Activated T-cell treated with anti-CD3 and anti-CD28 coated beads, Interleukin-2, amount 50 U/mL, for 4 hours (primary cell): ENCODE measurements around the gene PLOD3. TPM values are rescaled to one million over a fixed set of nuclear protein-coding genes. Genes with fewer than 3 reads are reported as not detected.

Source experiments
- ATAC-seq, 2 donors: fragments of 200-7000 bp; cut with Tn5 transposase; one replicate each; pipeline ENCODE4 v1.10.0; 2021
- DNase-seq: peaks from one replicate; pipeline ENCODE4 v3.0.0-alpha.2; 2020
- H3K27me3 Mint-ChIP-seq: one replicate; pipeline ENCODE4 v1.8.0; 2021; ENCODE audit warnings: low read depth, mixed read lengths
- H3K36me3 Mint-ChIP-seq: one replicate; pipeline ENCODE4 v1.8.0; 2022; ENCODE audit warnings: mixed read lengths; ENCODE audit not compliant: insufficient read depth
- H3K4me1 Mint-ChIP-seq: one replicate; pipeline ENCODE4 v1.8.0; 2021; ENCODE audit warnings: low read depth, mixed read lengths
- H3K4me3 Mint-ChIP-seq: one replicate; pipeline ENCODE4 v1.8.0; 2021; ENCODE audit warnings: mild to moderate bottlenecking, moderate library complexity, mixed read lengths
- H3K9me3 Mint-ChIP-seq: one replicate; pipeline ENCODE4 v1.8.0; 2021; ENCODE audit warnings: mixed read lengths
- total RNA-seq, 3 donors: library from RNA; stranded (reverse); gene quantifications; one replicate each; pipeline ENCODE4 v1.2.1, GENCODE V29; 2021

Gene PLOD3
- total RNA-seq, 3 donors from 2014 or later, result 30.1 to 38.9 (median 33.2) TPM

DNA sequence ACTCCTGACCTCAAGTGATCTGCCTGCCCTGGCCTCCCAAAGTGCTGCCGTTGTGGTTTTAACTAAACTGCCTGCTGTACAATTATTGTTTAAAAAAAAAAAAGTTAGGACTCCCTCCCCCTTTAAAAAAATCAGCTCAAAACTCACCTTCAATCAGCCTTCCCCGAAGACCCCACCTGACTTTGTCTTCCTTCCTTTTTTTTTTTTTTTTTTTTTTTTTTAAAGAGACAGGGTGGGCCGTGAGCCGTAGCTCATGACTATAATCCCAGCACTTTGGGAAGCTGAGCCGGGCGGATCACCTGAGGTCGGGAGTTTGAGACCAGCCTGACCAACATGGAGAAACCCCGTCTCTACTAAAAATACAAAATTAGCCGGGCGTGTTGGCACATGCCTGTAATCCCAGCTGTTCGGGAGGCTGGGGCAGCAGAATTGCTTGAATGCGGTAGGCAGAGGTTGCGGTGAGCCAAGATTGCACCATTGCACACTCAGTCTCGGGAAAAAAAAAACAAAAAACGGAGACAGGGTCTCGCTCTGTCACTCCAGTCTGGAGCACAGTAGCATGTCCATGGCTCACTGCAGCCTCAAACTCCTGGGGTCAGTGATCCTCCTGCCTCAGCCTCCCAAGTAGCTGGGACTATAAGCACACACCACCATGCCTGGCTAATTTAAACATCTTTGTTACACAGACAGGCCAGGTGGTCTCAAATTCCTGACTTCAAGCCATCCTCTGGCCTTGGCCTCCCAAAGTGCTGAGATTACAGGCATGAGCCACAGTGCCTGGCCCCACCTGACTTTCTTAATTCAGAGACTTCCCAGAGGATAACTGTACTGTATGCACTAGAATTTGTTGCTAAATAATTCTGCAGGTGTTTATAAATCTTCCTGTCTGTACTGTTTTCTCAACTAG, 24.3 kb upstream of the PLOD3 start:
- peaks cover 6% of the 10 kb centered on the region for H3K36me3 Mint-ChIP-seq

DNA sequence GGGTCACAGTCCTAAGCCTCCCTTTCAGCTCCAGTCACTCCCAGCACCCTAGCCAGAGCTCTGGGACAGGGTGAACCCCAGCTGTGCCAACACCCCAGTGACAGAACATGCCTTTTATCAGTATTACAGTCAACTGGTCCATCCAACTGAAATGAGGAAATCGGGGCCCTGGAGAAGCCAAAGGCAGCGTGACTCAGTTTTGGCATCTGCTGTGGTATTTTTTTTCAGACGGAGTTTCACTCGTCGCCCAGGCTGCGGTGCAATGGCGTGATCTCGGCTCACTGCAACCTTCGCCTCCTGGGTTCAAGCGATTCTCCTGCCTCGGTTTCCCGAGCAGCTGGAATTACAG, 23.6 kb upstream of the PLOD3 start:
- DNase-seq (no peak), ATAC-seq (no peak)
- peaks cover 20% of the 10 kb centered on the region for H3K4me1 Mint-ChIP-seq
- peaks cover 8% of the 10 kb centered on the region for H3K36me3 Mint-ChIP-seq
- no peaks in the 10 kb centered on the region for H3K27me3 Mint-ChIP-seq
- no peak overlapping the region for H3K4me3 Mint-ChIP-seq
- H3K9me3 Mint-ChIP-seq, result no peaks in the 10 kb centered on the region

More for the DNA sequence above, 24.3 kb upstream of the PLOD3 start:
- Mint-ChIP-seq H3K4me3 (no peak overlapping the region), H3K27me3 (no peaks in the 10 kb centered on the region), H3K4me1 (peaks cover 20% of the 10 kb centered on the region), H3K9me3 (no peaks in the 10 kb centered on the region)
- DNase-seq (no peak), ATAC-seq (no peak)

DNA sequence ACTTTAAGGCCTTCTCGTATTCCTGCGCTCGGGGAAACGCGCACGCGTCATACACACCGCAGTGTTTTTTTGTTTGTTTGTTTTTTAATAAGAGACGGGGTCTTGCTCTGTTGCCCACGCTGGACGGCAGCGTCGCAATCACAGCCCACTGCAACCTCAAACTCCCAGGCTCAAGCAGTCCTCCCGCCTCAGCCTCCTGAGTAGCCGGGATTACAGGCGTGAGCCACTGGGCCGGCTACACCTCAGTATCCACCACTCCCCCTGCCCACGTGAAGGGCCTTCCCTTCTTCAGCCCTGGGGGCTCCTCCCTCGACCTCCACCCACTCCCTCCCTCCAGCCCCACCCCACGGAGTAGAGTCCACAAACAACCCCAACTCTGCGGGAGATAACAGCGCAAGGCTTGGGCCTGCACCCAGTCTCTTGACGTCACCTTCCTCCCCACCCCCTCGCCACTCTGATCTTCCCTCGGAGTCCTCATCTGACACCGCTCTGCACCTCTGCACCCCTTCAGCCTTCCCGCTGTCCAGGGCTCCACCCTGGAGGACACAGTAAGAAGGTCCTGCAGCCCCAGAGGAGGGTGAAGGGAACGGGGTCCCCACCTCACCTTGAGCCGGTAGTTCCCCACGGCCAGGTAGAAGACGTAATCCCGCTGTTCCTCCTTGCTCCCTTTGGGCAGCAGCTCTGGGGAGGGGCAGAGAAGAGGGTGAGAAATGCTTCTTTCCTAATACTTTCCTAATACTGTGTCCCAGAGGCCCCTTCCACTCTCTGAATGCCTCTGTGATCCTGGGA, 23.0 kb upstream of the PLOD3 start:
- peaks cover 14% of the 10 kb centered on the region for H3K4me1 Mint-ChIP-seq
- H3K27me3 Mint-ChIP-seq, result no peaks in the 10 kb centered on the region
- peaks cover 4% of the 10 kb centered on the region for H3K36me3 Mint-ChIP-seq
- DNase-seq (no peak), ATAC-seq (no peak)
- no peak overlapping the region for H3K4me3 Mint-ChIP-seq
- H3K9me3 Mint-ChIP-seq, result no peaks in the 10 kb centered on the region

DNA sequence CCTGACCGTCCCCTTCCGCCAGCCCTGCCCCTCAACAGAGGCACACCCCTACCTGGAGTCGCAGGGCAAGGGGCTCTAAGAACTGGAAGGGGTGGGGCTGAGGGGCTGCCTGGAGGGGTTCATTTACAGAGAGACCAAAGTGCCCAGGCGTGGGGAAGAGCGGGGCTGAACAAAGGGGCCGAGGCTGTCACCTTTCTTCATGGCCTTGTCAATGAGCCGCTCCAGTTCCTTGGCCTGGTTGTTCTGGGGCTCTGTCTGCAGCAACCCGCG, 22.5 kb upstream of the PLOD3 start:
- no peak for DNase-seq
- no peak overlapping the region for H3K4me3 Mint-ChIP-seq
- no peak for ATAC-seq
- H3K4me1 Mint-ChIP-seq, result peaks cover 9% of the 10 kb centered on the region
- H3K9me3 Mint-ChIP-seq, result no peaks in the 10 kb centered on the region
- no peaks in the 10 kb centered on the region for H3K27me3 Mint-ChIP-seq
- peaks cover 4% of the 10 kb centered on the region for H3K36me3 Mint-ChIP-seq

DNA sequence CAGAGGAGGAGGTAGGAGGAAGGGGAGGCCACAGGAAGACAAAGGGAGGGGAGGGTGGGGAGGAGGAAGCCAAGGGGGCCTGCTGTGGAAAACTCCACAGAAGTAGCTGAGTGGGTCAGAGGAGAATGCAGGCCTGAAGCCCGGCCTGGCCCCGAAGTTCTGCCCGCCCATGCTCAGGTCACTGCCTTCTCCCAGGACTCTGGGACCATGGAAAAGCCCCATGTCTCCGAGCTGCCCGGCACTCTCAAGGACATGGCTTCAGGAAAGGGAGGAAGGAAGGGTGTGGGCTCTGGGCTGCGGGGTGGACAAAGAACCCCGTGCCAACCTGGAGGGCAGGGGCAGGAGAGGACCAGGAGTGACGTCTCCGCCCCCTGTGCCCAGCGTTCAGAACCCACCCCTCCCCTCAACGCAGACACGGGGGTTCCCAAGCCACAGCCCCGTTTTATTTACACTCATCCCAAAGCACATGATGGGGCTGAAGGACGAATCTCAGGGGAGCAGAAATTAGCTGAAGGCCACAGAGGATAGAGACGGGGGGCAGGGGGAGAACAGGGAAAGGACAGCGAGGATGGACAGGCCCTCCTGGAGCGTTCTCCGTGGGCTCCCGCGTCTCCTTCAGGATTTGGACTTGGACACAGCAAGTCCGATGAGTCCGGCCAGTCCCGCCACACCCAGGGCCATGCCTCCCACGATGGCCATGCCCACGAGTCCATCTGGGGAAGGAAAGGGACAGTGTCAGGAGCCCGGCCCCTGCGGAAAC, 22.0 kb upstream of the PLOD3 start:
- H3K4me3 Mint-ChIP-seq, result no peak overlapping the region
- peaks cover 4% of the 10 kb centered on the region for H3K36me3 Mint-ChIP-seq

DNA sequence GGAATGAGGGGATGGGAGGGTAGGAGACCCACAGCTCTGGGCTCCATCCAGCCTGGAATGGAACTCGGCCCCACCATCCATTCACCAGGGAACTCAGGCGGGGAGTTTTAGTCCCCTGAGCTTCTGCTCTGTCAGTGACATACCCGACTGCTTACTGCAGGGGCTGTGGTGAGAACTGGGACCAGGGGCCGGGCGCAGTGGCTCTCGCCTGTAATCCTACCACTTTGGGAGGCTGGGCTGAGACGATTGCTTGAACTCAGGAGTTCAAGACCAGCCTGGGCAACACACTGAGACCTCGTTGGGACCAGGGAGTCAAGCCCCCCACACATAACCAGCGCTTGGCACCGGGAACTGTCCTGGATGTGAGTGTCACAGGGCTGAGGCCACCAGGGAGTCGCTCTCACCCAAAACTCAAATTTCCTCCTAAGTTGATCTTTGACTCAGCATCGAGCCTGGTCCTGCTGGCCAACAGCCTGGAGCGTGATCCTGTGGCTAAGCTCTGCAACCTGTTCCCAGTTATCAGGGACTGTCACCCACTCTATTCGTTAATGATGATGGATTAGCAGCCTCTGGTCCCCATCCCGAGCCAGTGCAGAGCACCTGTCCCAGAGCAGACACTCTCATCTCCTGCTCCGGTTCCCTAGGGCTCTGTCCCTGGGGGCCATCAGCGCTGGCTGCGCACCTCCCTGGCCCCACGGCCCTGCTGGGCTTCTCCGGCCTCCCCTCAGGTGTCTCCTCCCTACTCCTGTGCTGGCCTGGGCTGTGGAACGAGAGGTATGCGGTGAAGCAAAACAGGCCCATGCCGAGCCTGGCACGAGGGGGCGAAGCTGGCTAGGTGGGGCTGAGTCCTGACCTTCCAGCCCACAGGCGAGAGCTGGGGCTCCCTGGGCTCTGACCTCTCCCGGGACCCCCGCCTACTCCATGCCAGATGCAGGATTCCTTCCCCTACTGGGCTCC, 21.1 kb upstream of the PLOD3 start:
- H3K36me3 Mint-ChIP-seq, result peaks cover 4% of the 10 kb centered on the region
- H3K9me3 Mint-ChIP-seq, result no peaks in the 10 kb centered on the region
- peaks cover 3% of the 10 kb centered on the region for H3K4me1 Mint-ChIP-seq
- ATAC-seq (no peak), DNase-seq (no peak)
- no peak overlapping the region for H3K4me3 Mint-ChIP-seq
- no peaks in the 10 kb centered on the region for H3K27me3 Mint-ChIP-seq

More for the DNA sequence above, 22.0 kb upstream of the PLOD3 start:
- DNase-seq (no peak), ATAC-seq (no peak)
- H3K27me3 Mint-ChIP-seq, result no peaks in the 10 kb centered on the region
- peaks cover 9% of the 10 kb centered on the region for H3K4me1 Mint-ChIP-seq
- H3K9me3 Mint-ChIP-seq, result no peaks in the 10 kb centered on the region

DNA sequence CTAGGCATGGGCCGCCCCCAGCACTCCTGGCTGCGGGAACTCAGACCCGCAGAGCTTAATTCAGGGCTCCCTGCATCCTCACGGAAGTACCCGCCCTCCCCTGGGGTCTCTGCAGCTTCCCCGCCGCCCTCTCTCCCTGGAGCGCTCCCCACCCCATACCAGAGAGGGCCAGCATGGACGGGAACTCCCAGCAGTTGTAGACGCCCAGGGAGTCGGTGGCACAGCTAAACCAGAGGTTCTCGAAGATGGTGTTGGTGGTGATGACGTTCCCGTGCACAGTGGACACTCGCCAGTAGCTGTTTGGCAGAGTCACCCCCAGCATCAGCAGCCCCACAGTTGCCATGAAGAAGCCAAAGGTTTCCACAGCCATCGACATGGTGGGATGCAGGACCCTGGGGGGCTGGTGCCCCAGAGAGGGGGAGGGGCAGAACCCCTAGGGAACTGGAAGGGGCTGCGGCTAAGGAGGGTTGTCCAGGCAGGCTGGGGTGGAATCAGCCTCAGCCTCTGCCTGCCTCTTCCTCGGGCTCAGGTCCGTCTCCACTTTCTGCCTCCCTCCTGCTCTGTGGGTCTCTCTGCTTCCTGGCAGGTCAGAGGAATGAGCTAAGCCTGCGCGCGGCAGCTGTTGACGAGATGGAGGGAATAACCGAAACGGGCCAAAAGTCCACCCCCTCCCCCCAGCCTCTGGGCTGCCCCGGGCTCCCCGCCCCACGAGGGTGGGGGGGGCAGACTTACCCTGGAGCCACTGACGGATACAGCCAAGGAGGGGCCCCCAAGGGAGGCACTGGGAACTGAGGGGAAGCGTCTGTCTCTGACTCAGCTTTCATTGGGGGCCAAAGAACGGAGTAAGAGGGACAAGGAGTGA, 20.1 kb upstream of the PLOD3 start, which contains the start of gene CLDN15:
Gene CLDN15, minus strand, starts transcription at position 597 of the 862 bp plus-strand sequence. Its CDS starts 221 bp downstream, at position 376.
- DNase-seq (no peak), ATAC-seq (no peak)
- Mint-ChIP-seq H3K4me3 (no peak within 1 kb of the TSS), H3K36me3 (peaks cover 4% of the 10 kb centered on the region), H3K9me3 (no peaks in the 10 kb centered on the region), H3K4me1 (peaks cover 2% of the 10 kb centered on the region), H3K27me3 (no peaks in the 10 kb centered on the region)

DNA sequence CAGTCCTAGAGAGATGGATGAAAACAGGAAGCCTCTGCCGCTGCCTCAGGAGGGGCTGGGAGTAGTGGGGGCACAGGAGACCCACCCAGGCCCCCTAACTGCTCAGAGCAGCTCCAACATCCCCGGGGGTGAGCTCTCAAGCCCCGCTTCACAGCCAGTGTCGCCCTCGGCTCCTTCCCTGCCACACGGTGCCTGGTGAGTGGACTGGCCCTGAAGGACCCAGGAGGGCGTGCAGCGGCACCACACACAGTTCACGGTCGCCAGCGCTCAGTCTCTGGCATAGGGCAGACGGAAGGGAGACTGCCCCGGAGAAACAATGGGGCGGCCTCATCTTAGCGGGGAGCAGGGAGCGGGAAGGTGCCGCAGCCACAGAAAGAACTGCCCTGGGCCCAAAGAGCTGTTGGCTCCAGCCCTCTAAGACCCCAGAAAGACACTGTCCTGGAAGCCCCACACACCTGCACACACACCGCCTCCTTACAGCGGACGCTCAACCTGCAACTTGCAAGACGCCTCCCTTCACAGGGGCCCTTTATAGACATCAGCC, 19.0 kb upstream of the PLOD3 start:
- H3K4me3 Mint-ChIP-seq, result no peak overlapping the region
- H3K9me3 Mint-ChIP-seq, result no peaks in the 10 kb centered on the region
- peaks cover 4% of the 10 kb centered on the region for H3K36me3 Mint-ChIP-seq
- no peak for DNase-seq
- H3K27me3 Mint-ChIP-seq, result no peaks in the 10 kb centered on the region
- H3K4me1 Mint-ChIP-seq, result peaks cover under 1% of the 10 kb centered on the region
- ATAC-seq, result no peak

DNA sequence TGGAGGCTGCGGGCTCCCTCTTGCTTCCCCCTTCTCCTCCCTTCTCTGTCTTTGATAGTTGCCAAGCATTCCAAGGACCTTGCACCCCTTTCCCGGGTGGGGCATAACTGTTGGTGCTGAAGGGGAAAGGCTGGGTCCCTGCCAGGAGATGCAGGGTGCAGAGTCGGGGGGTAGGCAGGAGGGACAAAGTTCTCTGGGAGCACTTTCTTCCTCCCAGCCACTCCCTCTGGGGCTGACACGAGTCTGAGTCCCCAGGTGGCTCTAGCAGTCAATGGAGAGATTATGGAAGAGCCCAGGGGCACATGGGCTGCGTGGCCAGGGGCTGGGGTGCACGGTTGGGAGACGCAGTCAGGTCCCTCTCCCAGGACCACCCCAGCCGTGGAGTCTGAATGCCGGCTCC, 18.1 kb upstream of the PLOD3 start:
- Mint-ChIP-seq H3K4me3 (no peak overlapping the region), H3K4me1 (peaks cover 2% of the 10 kb centered on the region), H3K36me3 (peaks cover 3% of the 10 kb centered on the region), H3K27me3 (no peaks in the 10 kb centered on the region), H3K9me3 (no peaks in the 10 kb centered on the region)
- no peak for DNase-seq
- ATAC-seq, result no peak

DNA sequence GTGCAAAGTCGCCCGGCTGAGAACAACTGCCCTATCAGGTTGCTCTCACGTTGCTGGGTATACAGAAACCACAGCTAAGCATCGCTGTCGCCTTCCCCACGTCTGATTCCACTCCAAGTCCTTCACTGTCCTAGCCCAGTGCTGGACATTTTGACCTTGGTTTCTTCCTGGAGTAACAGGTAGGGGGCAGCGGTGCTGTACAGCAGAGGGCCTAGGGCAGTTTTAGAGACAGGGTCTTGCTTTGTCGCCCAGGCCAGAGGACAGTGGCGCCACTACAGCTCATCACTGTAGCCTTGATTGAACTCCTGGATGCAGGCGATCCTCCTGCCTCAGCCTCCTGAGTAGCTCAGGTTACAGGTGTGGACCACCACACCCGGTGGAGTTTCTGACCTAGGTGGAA, 17.7 kb upstream of the PLOD3 start:
- ATAC-seq (peak in 1 of 2 donors; percentile 22), DNase-seq (no peak)
- H3K36me3 Mint-ChIP-seq, result peaks cover 2% of the 10 kb centered on the region
- H3K4me1 Mint-ChIP-seq, result peaks cover 2% of the 10 kb centered on the region
- no peaks in the 10 kb centered on the region for H3K27me3 Mint-ChIP-seq
- no peaks in the 10 kb centered on the region for H3K9me3 Mint-ChIP-seq
- H3K4me3 Mint-ChIP-seq, result no peak overlapping the region

DNA sequence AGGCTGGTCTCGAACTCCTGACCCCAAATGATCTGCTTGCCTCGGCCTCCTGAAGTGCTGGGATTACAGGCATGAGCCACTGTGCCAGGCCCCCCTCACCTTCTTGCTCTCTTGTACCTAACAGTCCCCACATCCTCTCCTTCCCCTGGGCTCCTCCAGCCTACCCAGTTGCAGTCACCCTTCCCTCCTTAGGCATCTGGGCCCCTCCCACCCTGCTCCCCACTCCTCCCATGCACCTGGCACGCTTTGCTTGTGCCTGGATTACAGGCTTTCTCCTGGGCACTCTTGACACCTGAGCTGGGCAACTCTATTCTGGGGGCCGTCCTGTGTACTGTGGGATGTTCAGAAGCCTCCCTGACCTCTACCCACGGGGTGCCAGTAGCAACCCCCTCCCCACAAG, 17.3 kb upstream of the PLOD3 start:
- DNase-seq, result no peak
- no peaks in the 10 kb centered on the region for H3K9me3 Mint-ChIP-seq
- H3K4me1 Mint-ChIP-seq, result peaks cover 2% of the 10 kb centered on the region
- H3K36me3 Mint-ChIP-seq, result peaks cover 2% of the 10 kb centered on the region
- H3K27me3 Mint-ChIP-seq, result no peaks in the 10 kb centered on the region
- no peak for ATAC-seq
- H3K4me3 Mint-ChIP-seq, result no peak overlapping the region

DNA sequence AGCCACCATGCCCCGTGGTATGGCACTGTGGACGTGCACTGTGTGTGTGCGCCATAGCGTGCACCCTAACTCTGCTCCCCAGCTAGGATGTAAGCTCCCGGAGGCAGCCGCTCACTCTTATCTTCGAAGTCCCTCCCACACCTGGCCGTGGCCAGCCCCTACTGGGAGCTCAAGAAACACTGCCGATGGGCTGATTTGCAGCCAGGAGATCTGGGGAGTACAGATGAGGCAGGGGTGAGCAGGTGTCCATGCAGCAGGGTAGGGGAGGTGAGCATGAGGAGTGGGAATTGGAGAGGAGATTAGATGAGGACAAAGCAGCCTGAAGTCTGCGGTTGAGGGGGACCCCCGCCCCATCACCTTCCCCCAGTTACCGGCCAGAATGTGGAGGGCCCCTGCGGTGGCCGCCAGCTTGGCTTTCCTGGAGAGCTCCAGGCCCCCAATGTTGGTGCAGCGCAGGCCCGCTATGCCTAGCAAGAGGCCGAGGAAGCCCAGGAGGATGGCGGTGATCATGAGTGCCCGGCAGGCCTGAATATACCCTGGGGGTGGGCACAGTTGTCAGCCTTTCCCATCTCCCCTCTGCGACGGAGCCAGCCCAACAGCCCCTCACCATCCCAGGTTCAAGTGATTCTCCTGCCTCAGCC, 16.6 kb upstream of the PLOD3 start:
- ATAC-seq, result no peak
- peaks cover 2% of the 10 kb centered on the region for H3K4me1 Mint-ChIP-seq
- DNase-seq, result no peak
- H3K9me3 Mint-ChIP-seq, result no peaks in the 10 kb centered on the region
- H3K4me3 Mint-ChIP-seq, result no peak overlapping the region
- no peaks in the 10 kb centered on the region for H3K27me3 Mint-ChIP-seq
- peaks cover 4% of the 10 kb centered on the region for H3K36me3 Mint-ChIP-seq
